HG03159 (cell line): ENCODE measurements around the gene PPT1.
"Not testable (repeated sequence)": the region's sequence is repeated elsewhere in the genome, so short reads cannot be mapped to it uniquely, and the experiment has no call there.

Experiments used
- ATAC-seq: cut with Tn5 transposase; IDR thresholded peaks from one replicate; pipeline ENCODE4 v1.9.1; 2021; ENCODE audit warnings: mild to moderate bottlenecking, moderate library complexity; ENCODE audit not compliant: unreplicated experiment

The PPT1 gene

GRCh38 chr1:40057310-40058030 is 39.6 kb downstream of the PPT1 start:
- no peak for ATAC-seq

- no peak for ATAC-seq
These were observed 40.3 kb downstream of the PPT1 start for GRCh38 chr1:40056519-40057309.

- no peak for ATAC-seq
These were observed 43.7 kb downstream of the PPT1 start for GRCh38 chr1:40053138-40053887.

- ATAC-seq: no peak
These were observed 46.2 kb downstream of the PPT1 start for GRCh38 chr1:40050863-40051262.

GRCh38 chr1:40049725-40050124 is 47.3 kb downstream of the PPT1 start:
- ATAC-seq: no peak

- ATAC-seq: no peak
These were observed 49.3 kb downstream of the PPT1 start for GRCh38 chr1:40047769-40048168.

GRCh38 chr1:40047276-40047675 is 49.8 kb downstream of the PPT1 start:
- ATAC-seq: no peak

- no peak for ATAC-seq
These were observed 51.3 kb downstream of the PPT1 start for GRCh38 chr1:40045766-40046165.

GRCh38 chr1:40045182-40045581 is 51.9 kb downstream of the PPT1 start:
- no peak for ATAC-seq

- ATAC-seq: no peak
These were observed 52.9 kb downstream of the PPT1 start for GRCh38 chr1:40044110-40044509.

GRCh38 chr1:40042341-40042740 is 54.7 kb downstream of the PPT1 start:
- no peak for ATAC-seq

GRCh38 chr1:40041466-40041838 is 55.6 kb downstream of the PPT1 start:
- no peak for ATAC-seq

GRCh38 chr1:40040511-40041465 is 56.3 kb downstream of the PPT1 start, which contains the start of gene CAP1:
TSS of gene CAP1 (plus strand) at chr1:40040729. CDS start at chr1:40059347, 18,618 bp downstream.
- peak; percentile 80 for ATAC-seq

GRCh38 chr1:40039757-40040510 is 57.1 kb downstream of the PPT1 start:
- ATAC-seq: peak; percentile 63

GRCh38 chr1:40039245-40039756 is 57.8 kb downstream of the PPT1 start:
- no peak for ATAC-seq

GRCh38 chr1:40038697-40039096 is 58.4 kb downstream of the PPT1 start:
- no peak for ATAC-seq

- not testable (repeated sequence) for ATAC-seq
These were observed 59.8 kb downstream of the PPT1 start for GRCh38 chr1:40037254-40037653.

GRCh38 chr1:40036574-40036973 is 60.5 kb downstream of the PPT1 start:
- no peak for ATAC-seq

GRCh38 chr1:40034869-40035268 is 62.2 kb downstream of the PPT1 start:
- ATAC-seq: no peak
